GM23338 (cell line): Measurements from ENCODE around the gene MCIDAS. TPM values are rescaled to one million over a fixed set of nuclear protein-coding genes. Genes with fewer than 3 reads are reported as not detected.

ENCODE experiments used
- ATAC-seq: fragments of 200-7000 bp; cut with Tn5 transposase; 3 replicates; pipeline ENCODE4 v1.9.1; 2020
- DNase-seq: peaks from one replicate; pipeline ENCODE4 v3.0.0-alpha.2; 2015; ENCODE audit warnings: low spot score
- H2AFZ ChIP-seq: fragments of 200-600 bp; sonication (generic); 2 replicates; pipeline ENCODE4 v1.8.0; 2016; ENCODE audit warnings: antibody characterized with exemption, mild to moderate bottlenecking, moderate library complexity
- H3F3A ChIP-seq: fragments of 200-600 bp; sonication (generic); replicated peaks from 2 replicates; pipeline ENCODE4 v1.8.0; 2017; ENCODE audit warnings: antibody characterized with exemption, mixed run types, low read depth
- H3K27ac ChIP-seq: fragments of 200-600 bp; sonication (generic); 2 replicates; pipeline ENCODE4 v1.6.1; 2016; ENCODE audit warnings: low read depth
- H3K27me3 ChIP-seq: fragments of 200-600 bp; sonication (generic); 2 replicates; pipeline ENCODE4 v1.8.0; 2016; ENCODE audit warnings: mild to moderate bottlenecking, mixed run types, moderate library complexity; ENCODE audit not compliant: insufficient read depth
- H3K36me3 ChIP-seq: fragments of 200-600 bp; sonication (generic); 2 replicates; pipeline ENCODE4 v1.8.0; 2016; ENCODE audit warnings: mild to moderate bottlenecking; ENCODE audit not compliant: insufficient read depth
- H3K4me1 ChIP-seq: fragments of 200-600 bp; sonication (generic); 2 replicates; pipeline ENCODE4 v1.8.0; 2016; ENCODE audit warnings: mild to moderate bottlenecking, moderate library complexity; ENCODE audit not compliant: insufficient read depth
- H3K4me2 ChIP-seq: fragments of 200-600 bp; sonication (generic); 2 replicates; pipeline ENCODE4 v1.7.1; 2017; ENCODE audit warnings: mixed run types
- H3K4me3 ChIP-seq: fragments of 200-600 bp; sonication (generic); 2 replicates; pipeline ENCODE4 v1.6.1; 2016; ENCODE audit warnings: mixed run types
- H3K79me2 ChIP-seq: fragments of 200-600 bp; sonication (generic); replicated peaks from 2 replicates; pipeline ENCODE4 v1.8.0; 2017; ENCODE audit warnings: mild to moderate bottlenecking; ENCODE audit not compliant: insufficient read depth
- H3K9me2 ChIP-seq: fragments of 200-600 bp; sonication (generic); 2 replicates; pipeline ENCODE4 v1.8.0; 2017; ENCODE audit not compliant: insufficient read depth
- H4K20me1 ChIP-seq: fragments of 200-600 bp; sonication (generic); replicated peaks from 2 replicates; pipeline ENCODE4 v1.8.0; 2017; ENCODE audit warnings: mild to moderate bottlenecking; ENCODE audit not compliant: insufficient read depth
- H3K27ac Mint-ChIP-seq: 2 replicates; pipeline ENCODE4 v1.8.0; 2020; ENCODE audit warnings: inconsistent platforms, mild to moderate bottlenecking, moderate library complexity, mixed read lengths
- H3K27me3 Mint-ChIP-seq: 3 replicates; pipeline ENCODE4 v1.8.0; 2022; ENCODE audit warnings: low read depth, mild to moderate bottlenecking, moderate library complexity, mixed read lengths, inconsistent platforms; ENCODE audit not compliant: insufficient read depth, poor library complexity
- H3K36me3 Mint-ChIP-seq: 3 replicates; pipeline ENCODE4 v1.8.0; 2021; ENCODE audit warnings: low read depth, mild to moderate bottlenecking, inconsistent platforms, moderate library complexity, mixed read lengths
- H3K4me1 Mint-ChIP-seq: 3 replicates; pipeline ENCODE4 v1.8.0; 2020; ENCODE audit warnings: mild to moderate bottlenecking, inconsistent platforms, mixed read lengths
- H3K4me3 Mint-ChIP-seq: 3 replicates; pipeline ENCODE4 v1.8.0; 2021; ENCODE audit warnings: moderate library complexity, mild to moderate bottlenecking, inconsistent platforms, mixed read lengths
- H3K9me3 Mint-ChIP-seq: 3 replicates; pipeline ENCODE4 v1.8.0; 2020; ENCODE audit warnings: moderate library complexity, mild to moderate bottlenecking, inconsistent platforms, mixed read lengths
- CREB1 ChIP-seq: fragments of 250-450 bp; sonication (Bioruptor Pico); IDR thresholded peaks from 2 replicates; pipeline ENCODE4 v1.5.0; 2020; ENCODE audit warnings: low read depth, mild to moderate bottlenecking, moderate library complexity
- ETS1 ChIP-seq: IDR thresholded peaks from 2 replicates; pipeline ENCODE4 v1.6.1; 2016; ENCODE audit warnings: antibody characterized with exemption
- EZH2 ChIP-seq: fragments of 200-600 bp; sonication (generic); IDR thresholded peaks from one replicate; pipeline ENCODE4 v1.8.0; 2017; ENCODE audit warnings: antibody characterized with exemption, mild to moderate bottlenecking, low read depth; ENCODE audit not compliant: unreplicated experiment
- EZH2phosphoT487 ChIP-seq: fragments of 200-600 bp; sonication (generic); IDR thresholded peaks from one replicate; pipeline ENCODE4 v1.8.1; 2018; ENCODE audit warnings: antibody characterized with exemption; ENCODE audit not compliant: unreplicated experiment
- JUNB ChIP-seq: IDR thresholded peaks from one replicate; pipeline ENCODE4 v1.6.1; 2016; ENCODE audit warnings: antibody characterized with exemption; ENCODE audit not compliant: unreplicated experiment
- NANOG ChIP-seq: IDR thresholded peaks from 2 replicates; pipeline ENCODE4 v1.6.1; 2016; ENCODE audit warnings: antibody characterized with exemption, borderline replicate concordance
- POLR2AphosphoS5 ChIP-seq: IDR thresholded peaks from 2 replicates; pipeline ENCODE4 v1.6.1; 2016; ENCODE audit warnings: antibody characterized with exemption, low read depth
- STAT1 ChIP-seq: IDR thresholded peaks from one replicate; pipeline ENCODE4 v1.6.1; 2016; ENCODE audit warnings: antibody characterized with exemption; ENCODE audit not compliant: unreplicated experiment
- ZNF114 ChIP-seq: fragments of 250-450 bp; sonication (Bioruptor Pico); IDR thresholded peaks from 2 replicates; pipeline ENCODE4 v1.5.0; 2020; ENCODE audit warnings: mild to moderate bottlenecking, moderate library complexity
- ZNF331 ChIP-seq: fragments of 250-450 bp; sonication (Bioruptor Pico); IDR thresholded peaks from 2 replicates; pipeline ENCODE4 v1.5.0; 2020; ENCODE audit warnings: low read depth, mild to moderate bottlenecking, moderate library complexity
- polyA plus RNA-seq: library from polyadenylated mRNA; unstranded; fragments of >200 nt; fragmentation: Nextera tagmentation; extraction: Ambion mirVana; gene quantifications from 2 replicates; pipeline ENCODE4 v1.2.1, GENCODE V29; 2016
- total RNA-seq: library from RNA; depleted of rRNA; stranded (reverse); fragments of >200 nt; shearing (Covaris generic); gene quantifications from 2 replicates; pipeline ENCODE4 v1.2.3, GENCODE V29; 2014
- TF ChIP-seq, protein P1 (sequence below): fragments of 250-450 bp; sonication (Bioruptor Pico); IDR thresholded peaks from 2 replicates; pipeline ENCODE4 v1.5.0; 2020; ENCODE audit warnings: mild to moderate bottlenecking, moderate library complexity
- TF ChIP-seq, protein P2 (sequence below), 2 experiments: fragments of 200-600 bp in 1 of 2; sonication (generic) in 1 of 2; conservative IDR thresholded peaks; 2 replicates each; pipeline versions ENCODE4 v1.5.1 to v1.6.1; 2016 to 2017; ENCODE audit warnings: antibody characterized with exemption in 2 of 2, low read depth in 2 of 2, mild to moderate bottlenecking in 2 of 2, moderate library complexity in 1 of 2
- TF ChIP-seq, protein P3 (sequence below): IDR thresholded peaks from one replicate; pipeline ENCODE4 v1.6.1; 2018; ENCODE audit warnings: antibody characterized with exemption; ENCODE audit not compliant: unreplicated experiment

MCIDAS gene
- total and polyA plus RNA-seq, 2 experiments from 2014 or later: not detected

DNA sequence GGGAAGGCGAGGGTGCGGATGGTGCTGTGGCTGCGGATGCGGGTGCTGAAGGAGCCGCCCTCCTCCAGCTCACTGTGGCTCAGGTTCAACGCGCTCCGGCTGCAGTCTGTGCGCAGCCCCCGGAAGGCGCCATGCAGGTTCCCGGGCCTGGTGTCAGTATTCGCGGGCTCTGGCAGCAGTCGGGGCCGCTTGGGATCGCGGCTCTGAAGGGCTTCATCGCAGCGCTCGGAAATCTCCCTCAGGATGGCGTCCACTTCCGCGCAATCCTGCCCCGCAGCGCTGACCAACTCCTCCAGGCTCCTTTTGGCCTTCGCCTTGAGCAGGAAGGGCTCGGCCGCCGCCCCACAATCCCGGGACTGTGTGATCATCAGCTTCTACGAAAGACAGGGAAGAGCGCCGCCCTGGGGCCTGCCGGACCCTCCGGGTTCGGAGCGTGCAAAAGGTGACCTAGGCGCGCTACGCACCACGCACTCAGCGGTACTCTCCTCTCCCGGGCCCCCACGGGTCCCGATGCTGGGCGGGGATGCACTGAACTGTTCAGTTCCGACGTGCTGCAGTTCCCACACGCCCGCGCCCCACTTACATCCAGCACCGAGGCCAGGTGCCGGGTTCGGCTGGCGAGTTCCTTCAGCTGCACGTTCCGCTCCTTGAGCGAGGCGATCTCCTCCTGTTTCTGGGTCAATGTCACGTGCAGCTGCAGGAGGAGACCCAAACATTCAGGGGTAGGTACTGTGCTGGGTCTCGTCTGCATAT is 6.5 kb downstream of the MCIDAS start:
- H3K27ac Mint-ChIP-seq: no peak overlapping the region
- Histone ChIP-seq H4K20me1 (peaks cover 22% of the 10 kb centered on the region), H3K36me3 (no peaks in the 10 kb centered on the region), H3K4me1 (peaks cover 21% of the 10 kb centered on the region), H3K79me2 (no peaks in the 10 kb centered on the region), H2AFZ (peak overlapping the region; percentile 97), H3K4me3 (peak overlapping the region; percentile 71), H3K9me2 (no peaks in the 10 kb centered on the region), H3K4me2 (peak overlapping the region; percentile 82), H3K27ac (no peak overlapping the region), H3K27me3 (peaks cover 78% of the 10 kb centered on the region), H3F3A (peaks cover 8% of the 10 kb centered on the region; the same call in 1 of the 2 replicates)
- TF ChIP-seq ZNF114 (no peak), JUNB (no peak), EZH2phosphoT487 (peak; percentile 38), POLR2AphosphoS5 (no peak), CREB1 (CRISPR knock-in tag) (no peak; the same call in 1 of the 2 replicates), NANOG (no peak), EZH2 (peak; percentile 80), STAT1 (no peak), ETS1 (no peak), ZNF331 (CRISPR knock-in tag) (no peak)
- TF ChIP-seq, protein P1, sequence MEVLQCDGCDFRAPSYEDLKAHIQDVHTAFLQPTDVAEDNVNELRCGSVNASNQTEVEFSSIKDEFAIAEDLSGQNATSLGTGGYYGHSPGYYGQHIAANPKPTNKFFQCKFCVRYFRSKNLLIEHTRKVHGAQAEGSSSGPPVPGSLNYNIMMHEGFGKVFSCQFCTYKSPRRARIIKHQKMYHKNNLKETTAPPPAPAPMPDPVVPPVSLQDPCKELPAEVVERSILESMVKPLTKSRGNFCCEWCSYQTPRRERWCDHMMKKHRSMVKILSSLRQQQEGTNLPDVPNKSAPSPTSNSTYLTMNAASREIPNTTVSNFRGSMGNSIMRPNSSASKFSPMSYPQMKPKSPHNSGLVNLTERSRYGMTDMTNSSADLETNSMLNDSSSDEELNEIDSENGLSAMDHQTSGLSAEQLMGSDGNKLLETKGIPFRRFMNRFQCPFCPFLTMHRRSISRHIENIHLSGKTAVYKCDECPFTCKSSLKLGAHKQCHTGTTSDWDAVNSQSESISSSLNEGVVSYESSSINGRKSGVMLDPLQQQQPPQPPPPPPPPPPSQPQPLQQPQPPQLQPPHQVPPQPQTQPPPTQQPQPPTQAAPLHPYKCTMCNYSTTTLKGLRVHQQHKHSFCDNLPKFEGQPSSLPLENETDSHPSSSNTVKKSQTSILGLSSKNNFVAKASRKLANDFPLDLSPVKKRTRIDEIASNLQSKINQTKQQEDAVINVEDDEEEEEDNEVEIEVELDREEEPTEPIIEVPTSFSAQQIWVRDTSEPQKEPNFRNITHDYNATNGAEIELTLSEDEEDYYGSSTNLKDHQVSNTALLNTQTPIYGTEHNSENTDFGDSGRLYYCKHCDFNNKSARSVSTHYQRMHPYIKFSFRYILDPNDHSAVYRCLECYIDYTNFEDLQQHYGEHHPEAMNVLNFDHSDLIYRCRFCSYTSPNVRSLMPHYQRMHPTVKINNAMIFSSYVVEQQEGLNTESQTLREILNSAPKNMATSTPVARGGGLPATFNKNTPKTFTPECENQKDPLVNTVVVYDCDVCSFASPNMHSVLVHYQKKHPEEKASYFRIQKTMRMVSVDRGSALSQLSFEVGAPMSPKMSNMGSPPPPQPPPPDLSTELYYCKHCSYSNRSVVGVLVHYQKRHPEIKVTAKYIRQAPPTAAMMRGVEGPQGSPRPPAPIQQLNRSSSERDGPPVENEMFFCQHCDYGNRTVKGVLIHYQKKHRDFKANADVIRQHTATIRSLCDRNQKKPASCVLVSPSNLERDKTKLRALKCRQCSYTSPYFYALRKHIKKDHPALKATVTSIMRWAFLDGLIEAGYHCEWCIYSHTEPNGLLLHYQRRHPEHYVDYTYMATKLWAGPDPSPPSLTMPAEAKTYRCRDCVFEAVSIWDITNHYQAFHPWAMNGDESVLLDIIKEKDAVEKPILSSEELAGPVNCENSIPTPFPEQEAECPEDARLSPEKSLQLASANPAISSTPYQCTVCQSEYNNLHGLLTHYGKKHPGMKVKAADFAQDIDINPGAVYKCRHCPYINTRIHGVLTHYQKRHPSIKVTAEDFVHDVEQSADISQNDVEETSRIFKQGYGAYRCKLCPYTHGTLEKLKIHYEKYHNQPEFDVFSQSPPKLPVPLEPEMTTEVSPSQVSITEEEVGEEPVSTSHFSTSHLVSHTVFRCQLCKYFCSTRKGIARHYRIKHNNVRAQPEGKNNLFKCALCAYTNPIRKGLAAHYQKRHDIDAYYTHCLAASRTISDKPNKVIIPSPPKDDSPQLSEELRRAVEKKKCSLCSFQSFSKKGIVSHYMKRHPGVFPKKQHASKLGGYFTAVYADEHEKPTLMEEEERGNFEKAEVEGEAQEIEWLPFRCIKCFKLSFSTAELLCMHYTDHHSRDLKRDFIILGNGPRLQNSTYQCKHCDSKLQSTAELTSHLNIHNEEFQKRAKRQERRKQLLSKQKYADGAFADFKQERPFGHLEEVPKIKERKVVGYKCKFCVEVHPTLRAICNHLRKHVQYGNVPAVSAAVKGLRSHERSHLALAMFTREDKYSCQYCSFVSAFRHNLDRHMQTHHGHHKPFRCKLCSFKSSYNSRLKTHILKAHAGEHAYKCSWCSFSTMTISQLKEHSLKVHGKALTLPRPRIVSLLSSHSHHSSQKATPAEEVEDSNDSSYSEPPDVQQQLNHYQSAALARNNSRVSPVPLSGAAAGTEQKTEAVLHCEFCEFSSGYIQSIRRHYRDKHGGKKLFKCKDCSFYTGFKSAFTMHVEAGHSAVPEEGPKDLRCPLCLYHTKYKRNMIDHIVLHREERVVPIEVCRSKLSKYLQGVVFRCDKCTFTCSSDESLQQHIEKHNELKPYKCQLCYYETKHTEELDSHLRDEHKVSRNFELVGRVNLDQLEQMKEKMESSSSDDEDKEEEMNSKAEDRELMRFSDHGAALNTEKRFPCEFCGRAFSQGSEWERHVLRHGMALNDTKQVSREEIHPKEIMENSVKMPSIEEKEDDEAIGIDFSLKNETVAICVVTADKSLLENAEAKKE: no peak
- TF ChIP-seq, protein P2, sequence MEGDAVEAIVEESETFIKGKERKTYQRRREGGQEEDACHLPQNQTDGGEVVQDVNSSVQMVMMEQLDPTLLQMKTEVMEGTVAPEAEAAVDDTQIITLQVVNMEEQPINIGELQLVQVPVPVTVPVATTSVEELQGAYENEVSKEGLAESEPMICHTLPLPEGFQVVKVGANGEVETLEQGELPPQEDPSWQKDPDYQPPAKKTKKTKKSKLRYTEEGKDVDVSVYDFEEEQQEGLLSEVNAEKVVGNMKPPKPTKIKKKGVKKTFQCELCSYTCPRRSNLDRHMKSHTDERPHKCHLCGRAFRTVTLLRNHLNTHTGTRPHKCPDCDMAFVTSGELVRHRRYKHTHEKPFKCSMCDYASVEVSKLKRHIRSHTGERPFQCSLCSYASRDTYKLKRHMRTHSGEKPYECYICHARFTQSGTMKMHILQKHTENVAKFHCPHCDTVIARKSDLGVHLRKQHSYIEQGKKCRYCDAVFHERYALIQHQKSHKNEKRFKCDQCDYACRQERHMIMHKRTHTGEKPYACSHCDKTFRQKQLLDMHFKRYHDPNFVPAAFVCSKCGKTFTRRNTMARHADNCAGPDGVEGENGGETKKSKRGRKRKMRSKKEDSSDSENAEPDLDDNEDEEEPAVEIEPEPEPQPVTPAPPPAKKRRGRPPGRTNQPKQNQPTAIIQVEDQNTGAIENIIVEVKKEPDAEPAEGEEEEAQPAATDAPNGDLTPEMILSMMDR (conservative IDR thresholded peaks at IDR 0.05; ENCODE audit: low read depth in 2 of 2): peak; percentile 42 to 52
- TF ChIP-seq, protein P3, sequence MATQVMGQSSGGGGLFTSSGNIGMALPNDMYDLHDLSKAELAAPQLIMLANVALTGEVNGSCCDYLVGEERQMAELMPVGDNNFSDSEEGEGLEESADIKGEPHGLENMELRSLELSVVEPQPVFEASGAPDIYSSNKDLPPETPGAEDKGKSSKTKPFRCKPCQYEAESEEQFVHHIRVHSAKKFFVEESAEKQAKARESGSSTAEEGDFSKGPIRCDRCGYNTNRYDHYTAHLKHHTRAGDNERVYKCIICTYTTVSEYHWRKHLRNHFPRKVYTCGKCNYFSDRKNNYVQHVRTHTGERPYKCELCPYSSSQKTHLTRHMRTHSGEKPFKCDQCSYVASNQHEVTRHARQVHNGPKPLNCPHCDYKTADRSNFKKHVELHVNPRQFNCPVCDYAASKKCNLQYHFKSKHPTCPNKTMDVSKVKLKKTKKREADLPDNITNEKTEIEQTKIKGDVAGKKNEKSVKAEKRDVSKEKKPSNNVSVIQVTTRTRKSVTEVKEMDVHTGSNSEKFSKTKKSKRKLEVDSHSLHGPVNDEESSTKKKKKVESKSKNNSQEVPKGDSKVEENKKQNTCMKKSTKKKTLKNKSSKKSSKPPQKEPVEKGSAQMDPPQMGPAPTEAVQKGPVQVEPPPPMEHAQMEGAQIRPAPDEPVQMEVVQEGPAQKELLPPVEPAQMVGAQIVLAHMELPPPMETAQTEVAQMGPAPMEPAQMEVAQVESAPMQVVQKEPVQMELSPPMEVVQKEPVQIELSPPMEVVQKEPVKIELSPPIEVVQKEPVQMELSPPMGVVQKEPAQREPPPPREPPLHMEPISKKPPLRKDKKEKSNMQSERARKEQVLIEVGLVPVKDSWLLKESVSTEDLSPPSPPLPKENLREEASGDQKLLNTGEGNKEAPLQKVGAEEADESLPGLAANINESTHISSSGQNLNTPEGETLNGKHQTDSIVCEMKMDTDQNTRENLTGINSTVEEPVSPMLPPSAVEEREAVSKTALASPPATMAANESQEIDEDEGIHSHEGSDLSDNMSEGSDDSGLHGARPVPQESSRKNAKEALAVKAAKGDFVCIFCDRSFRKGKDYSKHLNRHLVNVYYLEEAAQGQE: no peak
- peak; percentile 83 for DNase-seq
- no peaks in the 10 kb centered on the region for H3K36me3 Mint-ChIP-seq
- H3K4me3 Mint-ChIP-seq: peak overlapping the region; percentile 84
- peaks cover 42% of the 10 kb centered on the region for H3K4me1 Mint-ChIP-seq
- peaks cover 72% of the 10 kb centered on the region for H3K27me3 Mint-ChIP-seq
- peak; percentile 83 for ATAC-seq
- H3K9me3 Mint-ChIP-seq: peaks cover 2% of the 10 kb centered on the region; the same call in 1 of the 3 replicates
